GM12873 (cell line): Measurements from ENCODE around the gene NOL4L.

Source experiments
- TF ChIP-seq, protein P1 (sequence below): IDR thresholded peaks from 2 replicates; pipeline ENCODE4 v1.5.1; 2012; ENCODE audit warnings: low read depth, mild to moderate bottlenecking, moderate library complexity, low read length, control low read depth; ENCODE audit not compliant: insufficient read depth; ENCODE audit errors: missing control alignments

NOL4L gene

DNA sequence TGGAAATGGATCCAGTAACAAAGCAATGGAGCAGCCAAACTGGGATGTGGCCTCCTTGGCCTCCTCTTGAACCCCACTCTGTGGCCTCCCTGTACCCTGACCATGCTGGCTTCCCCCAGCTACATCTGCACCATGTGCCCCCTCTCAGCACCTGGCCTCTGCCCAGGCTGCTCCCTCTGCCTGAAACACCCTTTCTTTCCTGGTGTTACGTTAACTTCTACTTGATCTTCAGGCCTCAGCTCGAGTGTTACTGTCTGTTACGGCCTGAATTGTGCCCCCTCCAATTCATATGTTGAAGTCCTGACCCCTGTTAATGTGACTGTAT lies 30.2 kb downstream of the NOL4L start:
- TF ChIP-seq, protein P1, sequence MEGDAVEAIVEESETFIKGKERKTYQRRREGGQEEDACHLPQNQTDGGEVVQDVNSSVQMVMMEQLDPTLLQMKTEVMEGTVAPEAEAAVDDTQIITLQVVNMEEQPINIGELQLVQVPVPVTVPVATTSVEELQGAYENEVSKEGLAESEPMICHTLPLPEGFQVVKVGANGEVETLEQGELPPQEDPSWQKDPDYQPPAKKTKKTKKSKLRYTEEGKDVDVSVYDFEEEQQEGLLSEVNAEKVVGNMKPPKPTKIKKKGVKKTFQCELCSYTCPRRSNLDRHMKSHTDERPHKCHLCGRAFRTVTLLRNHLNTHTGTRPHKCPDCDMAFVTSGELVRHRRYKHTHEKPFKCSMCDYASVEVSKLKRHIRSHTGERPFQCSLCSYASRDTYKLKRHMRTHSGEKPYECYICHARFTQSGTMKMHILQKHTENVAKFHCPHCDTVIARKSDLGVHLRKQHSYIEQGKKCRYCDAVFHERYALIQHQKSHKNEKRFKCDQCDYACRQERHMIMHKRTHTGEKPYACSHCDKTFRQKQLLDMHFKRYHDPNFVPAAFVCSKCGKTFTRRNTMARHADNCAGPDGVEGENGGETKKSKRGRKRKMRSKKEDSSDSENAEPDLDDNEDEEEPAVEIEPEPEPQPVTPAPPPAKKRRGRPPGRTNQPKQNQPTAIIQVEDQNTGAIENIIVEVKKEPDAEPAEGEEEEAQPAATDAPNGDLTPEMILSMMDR: no peak

DNA sequence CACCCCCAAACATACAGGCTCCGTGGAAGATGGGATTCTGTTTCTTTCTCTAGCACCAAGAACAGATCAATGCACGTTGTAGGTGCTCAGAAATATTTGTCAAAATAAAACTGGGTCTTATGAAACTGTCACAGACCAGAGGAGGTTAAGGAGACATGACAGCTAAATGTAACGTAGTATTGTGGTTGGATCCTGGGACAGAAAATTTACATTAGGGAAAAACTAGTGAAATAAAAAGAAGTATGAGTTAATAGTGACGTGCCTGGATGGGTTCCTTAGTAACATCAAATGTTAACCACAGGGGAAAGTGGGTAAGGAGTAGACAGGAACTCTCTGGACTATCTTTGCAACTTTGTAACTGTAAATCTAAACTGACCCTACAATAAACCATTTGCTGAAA lies 31.5 kb downstream of the NOL4L start:
- TF ChIP-seq, protein P1: no peak

DNA sequence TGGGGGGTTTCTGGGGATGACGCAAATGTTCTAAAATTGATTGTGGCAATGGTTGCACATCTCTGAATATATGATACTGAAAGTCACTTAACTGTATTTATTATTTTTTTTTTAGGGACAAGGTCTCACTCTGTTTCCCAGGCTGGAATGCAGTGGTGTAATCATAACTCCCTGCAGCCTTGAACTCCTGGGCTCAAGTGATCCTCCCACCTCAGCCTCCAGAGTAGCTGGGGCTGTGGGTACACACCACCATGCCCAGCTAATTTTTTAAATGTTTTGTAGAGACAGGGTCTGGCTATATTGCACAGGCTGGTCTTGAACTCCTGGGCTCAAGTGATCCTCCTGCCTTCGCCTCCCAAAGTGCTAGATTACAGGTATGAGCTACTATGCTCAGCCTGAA lies 33.4 kb downstream of the NOL4L start:
- TF ChIP-seq, protein P1: no peak

DNA sequence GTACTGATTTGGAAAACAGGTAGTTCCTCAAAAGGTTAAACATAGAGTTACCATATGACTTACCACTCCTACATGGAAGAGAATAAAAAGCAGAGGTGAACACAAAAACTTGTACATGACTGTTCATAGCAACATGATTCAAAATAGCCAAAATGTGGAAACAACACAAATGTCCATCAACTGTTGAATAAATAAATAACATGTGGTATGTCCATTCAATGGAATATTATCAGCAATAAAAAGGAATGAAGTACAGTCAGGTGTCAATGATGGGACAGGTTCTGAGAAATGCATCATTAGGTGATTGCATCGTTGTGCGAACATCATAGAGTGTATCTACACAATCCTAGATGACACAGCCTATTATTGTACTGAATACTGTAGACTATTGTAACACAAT lies 35.3 kb downstream of the NOL4L start:
- TF ChIP-seq, protein P1: no peak

DNA sequence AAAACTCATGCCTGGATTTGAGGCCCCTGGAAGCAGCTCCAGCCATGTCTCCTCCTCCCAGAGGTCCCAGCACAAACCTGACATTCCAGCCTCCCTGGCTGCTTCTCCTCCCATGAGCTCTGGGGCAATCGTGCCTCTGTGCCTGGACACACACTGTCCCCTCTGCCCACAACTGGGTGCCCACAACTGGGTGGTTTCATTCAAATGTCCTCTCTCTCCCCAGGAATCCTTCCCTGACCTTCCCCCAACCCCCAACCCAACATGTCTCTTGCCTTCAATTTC lies 37.4 kb downstream of the NOL4L start:
- TF ChIP-seq, protein P1: no peak

DNA sequence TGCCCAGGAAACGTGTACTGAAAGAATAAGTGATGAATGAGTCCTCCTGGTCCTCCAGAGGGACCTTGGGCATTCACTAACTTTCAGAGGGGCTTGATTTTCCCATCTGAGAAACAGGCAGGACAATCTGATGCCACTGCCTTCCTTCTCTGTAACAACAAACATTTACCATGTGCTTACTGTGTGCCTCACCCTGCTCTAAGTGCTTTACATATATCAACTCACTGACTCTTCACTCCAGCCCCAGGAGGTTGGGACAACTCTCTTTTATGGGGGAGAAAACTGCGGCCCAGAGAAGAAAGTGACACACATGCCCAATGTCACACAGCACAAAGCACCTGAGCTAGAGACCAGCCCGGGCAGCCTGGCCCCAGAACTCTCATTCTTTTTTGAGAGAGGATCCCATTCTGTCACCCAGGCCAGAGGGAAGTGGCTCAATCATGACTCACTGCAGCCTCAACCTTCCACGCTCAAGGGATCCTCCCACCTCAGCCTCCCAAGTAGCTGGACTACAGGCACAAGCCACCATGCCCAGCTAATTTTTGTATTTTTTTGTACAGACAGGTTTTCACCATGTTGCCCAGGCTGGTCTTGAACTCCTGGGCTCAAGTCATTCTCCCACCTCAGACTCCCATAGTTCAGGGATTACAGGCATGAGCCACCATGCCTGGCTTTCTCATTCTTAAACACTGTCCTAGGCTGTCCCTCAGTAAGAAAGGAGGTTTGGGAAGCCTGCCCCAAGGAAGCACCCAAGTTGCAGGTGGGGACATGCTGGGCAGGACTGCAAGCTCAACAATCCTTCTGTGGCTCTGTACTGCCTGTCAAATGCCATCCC lies 38.0 kb downstream of the NOL4L start:
- TF ChIP-seq, protein P1: no peak

DNA sequence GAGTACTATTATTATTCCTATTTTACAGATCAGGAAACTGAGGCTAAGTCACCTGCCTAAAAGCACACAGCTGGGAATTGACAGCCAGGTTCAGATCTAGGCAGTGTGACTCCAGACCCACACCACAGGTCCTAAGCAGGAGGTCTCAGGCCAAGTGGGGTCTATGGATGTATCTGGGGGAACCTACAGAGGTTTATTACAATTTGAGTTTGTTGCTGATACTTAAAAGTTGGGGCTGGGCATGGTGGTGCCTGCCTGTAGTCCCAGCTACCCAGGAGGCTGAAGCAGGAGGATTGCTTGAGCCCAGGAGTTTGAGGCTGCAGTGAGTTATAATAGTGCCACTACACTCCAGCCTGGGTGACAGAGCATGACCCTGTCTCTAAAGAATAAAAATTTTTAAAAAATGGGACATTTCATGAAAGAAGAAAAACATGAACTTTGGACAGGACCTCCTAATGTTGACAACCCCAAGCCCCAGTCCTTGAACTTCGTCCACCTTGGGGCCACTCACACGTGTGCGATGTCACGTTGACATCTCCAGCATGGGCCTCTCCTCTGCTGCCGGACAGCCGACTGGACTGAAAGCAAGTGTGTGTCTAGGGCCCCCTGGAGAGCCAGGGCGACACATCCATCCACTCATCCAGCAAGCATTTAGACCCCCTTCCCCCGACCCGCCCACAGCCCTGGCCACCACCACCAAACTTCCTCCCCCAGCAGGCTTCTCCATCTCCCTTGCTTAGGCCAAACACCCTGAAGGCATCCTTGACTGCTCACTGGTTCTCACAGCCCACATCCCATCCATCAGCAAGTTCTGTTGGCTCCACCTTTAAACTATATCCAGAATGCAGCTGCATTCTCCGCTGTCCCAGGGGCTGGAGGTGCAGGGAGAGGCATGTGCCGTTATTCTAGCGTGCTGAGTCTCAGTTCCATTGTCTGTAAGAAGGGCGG lies 40.0 kb downstream of the NOL4L start:
- TF ChIP-seq, protein P1: no peak
